Neural cell (in vitro differentiated cells): ENCODE data around the gene ADARB2. TPM values are rescaled to one million over a fixed set of nuclear protein-coding genes. Genes with fewer than 3 reads are reported as not detected.

ENCODE experiments used
- H2AFZ ChIP-seq: fragments of 200-600, 300-800 bp; sonication (generic), shearing (Covaris generic); 2 replicates; pipeline ENCODE4 v1.6.0; 2014; ENCODE audit warnings: low read depth, mild to moderate bottlenecking, antibody characterized with exemption, low read length, moderate library complexity
- H3F3A ChIP-seq: fragments of 200-600 bp; shearing (Covaris generic); 2 replicates; pipeline ENCODE4 v1.6.1; 2016; ENCODE audit warnings: mild to moderate bottlenecking, moderate library complexity, mixed read lengths, antibody characterized with exemption, low read length; ENCODE audit not compliant: insufficient read depth, poor library complexity, severe bottlenecking
- H3K27ac ChIP-seq: fragments of 200-600, 300-800 bp; sonication (generic), shearing (Covaris generic); 2 replicates; pipeline ENCODE4 v1.5.1; 2014; ENCODE audit warnings: mild to moderate bottlenecking, low read length, moderate library complexity
- H3K27me3 ChIP-seq: fragments of 300-800, 200-600 bp; sonication (generic), shearing (Covaris generic); 2 replicates; pipeline ENCODE4 v1.6.0; 2014; ENCODE audit warnings: mild to moderate bottlenecking, low read depth, low read length, moderate library complexity; ENCODE audit not compliant: insufficient read depth
- H3K36me3 ChIP-seq: fragments of 300-800, 200-600 bp; sonication (generic), shearing (Covaris generic); 2 replicates; pipeline ENCODE4 v1.5.1; 2014; ENCODE audit warnings: mild to moderate bottlenecking, antibody characterized with exemption, low read length, moderate library complexity; ENCODE audit not compliant: insufficient read depth
- H3K4me2 ChIP-seq: fragments of 300-800, 200-600 bp; sonication (generic), shearing (Covaris generic); 2 replicates; pipeline ENCODE4 v1.6.0; 2014; ENCODE audit warnings: mild to moderate bottlenecking, low read length
- H3K4me3 ChIP-seq: fragments of 300-800, 200-600 bp; sonication (generic), shearing (Covaris generic); 2 replicates; pipeline ENCODE4 v1.5.1; 2014; ENCODE audit warnings: mild to moderate bottlenecking, low read length, moderate library complexity
- H3K79me2 ChIP-seq: fragments of 200-600 bp; shearing (Covaris generic); replicated peaks from 2 replicates; pipeline ENCODE4 v1.6.0; 2014; ENCODE audit warnings: mild to moderate bottlenecking, low read length, moderate library complexity; ENCODE audit not compliant: insufficient read depth
- H3K9ac ChIP-seq: fragments of 300-800, 200-600 bp; sonication (generic), shearing (Covaris generic); 2 replicates; pipeline ENCODE4 v1.6.1; 2016; ENCODE audit warnings: mild to moderate bottlenecking, low read length, mixed read lengths
- H3K9me2 ChIP-seq: fragments of 200-600 bp; shearing (Covaris generic); 2 replicates; pipeline ENCODE4 v1.6.1; 2016; ENCODE audit warnings: mild to moderate bottlenecking, low read length, mixed read lengths; ENCODE audit not compliant: insufficient read depth
- H3K9me3 ChIP-seq: fragments of 200-600, 300-800 bp; sonication (generic), shearing (Covaris generic); 2 replicates; pipeline ENCODE4 v1.6.1; 2016; ENCODE audit warnings: mild to moderate bottlenecking, mixed run types, low read length, moderate library complexity, mixed read lengths
- H4K20me1 ChIP-seq: fragments of 200-600 bp; shearing (Covaris generic); 2 replicates; pipeline ENCODE4 v1.6.1; 2016; ENCODE audit warnings: mild to moderate bottlenecking, mixed run types; ENCODE audit not compliant: insufficient read depth
- CTCF ChIP-seq: fragments of 450-650 bp; IDR thresholded peaks from 2 replicates; pipeline ENCODE4 v1.5.1; 2014; ENCODE audit warnings: antibody characterized with exemption, mild to moderate bottlenecking, moderate library complexity; ENCODE audit not compliant: poor library complexity, severe bottlenecking
- EP300 ChIP-seq: fragments of 450-650 bp; conservative IDR thresholded peaks from 2 replicates; pipeline ENCODE4 v1.6.1; 2014; ENCODE audit warnings: antibody characterized with exemption, mild to moderate bottlenecking, moderate library complexity; ENCODE audit not compliant: poor library complexity, severe bottlenecking
- EZH2 ChIP-seq: fragments of 200-600, 300-800 bp; shearing (Covaris generic), sonication (generic); IDR thresholded peaks from 2 replicates; pipeline ENCODE4 v1.6.1; 2014; ENCODE audit warnings: antibody characterized with exemption, low read length, borderline replicate concordance, mild to moderate bottlenecking; ENCODE audit not compliant: insufficient read depth, poor library complexity, severe bottlenecking
- MXI1 ChIP-seq: fragments of 450-650 bp; conservative IDR thresholded peaks from 2 replicates; pipeline ENCODE4 v1.6.1; 2014; ENCODE audit warnings: antibody characterized with exemption, mild to moderate bottlenecking; ENCODE audit not compliant: poor library complexity, severe bottlenecking
- POLR2AphosphoS5 ChIP-seq: IDR thresholded peaks from 2 replicates; pipeline ENCODE4 v1.6.1; 2012
- RAD21 ChIP-seq: fragments of 450-650 bp; conservative IDR thresholded peaks from 2 replicates; pipeline ENCODE4 v1.6.1; 2014; ENCODE audit warnings: antibody characterized with exemption, mild to moderate bottlenecking, moderate library complexity
- REST ChIP-seq: IDR thresholded peaks from 2 replicates; pipeline ENCODE4 v1.6.1; 2012; ENCODE audit warnings: borderline replicate concordance
- SMC3 ChIP-seq: fragments of 450-650 bp; conservative IDR thresholded peaks from 2 replicates; pipeline ENCODE4 v1.6.1; 2014; ENCODE audit warnings: antibody characterized with exemption, mild to moderate bottlenecking, moderate library complexity; ENCODE audit not compliant: poor library complexity
- TAF1 ChIP-seq: IDR thresholded peaks from 2 replicates; pipeline ENCODE4 v1.6.1; 2012; ENCODE audit warnings: low read depth
- polyA plus RNA-seq: library from polyadenylated mRNA; depleted of rRNA; stranded (reverse); fragments of >200 nt; gene quantifications from 2 replicates; pipeline ENCODE4 v1.2.3, GENCODE V29; 2014

The ADARB2 gene
- polyA plus RNA-seq, 1 donor from 2014 or later: 3.6 TPM

- Histone ChIP-seq H3F3A (no peaks in the 10 kb centered on the region), H3K9ac (no peak overlapping the region), H3K27ac (no peak overlapping the region)
Observed at GRCh38 chr10:1183033-1183396, 554.3 kb downstream of the ADARB2 start.

DNA sequence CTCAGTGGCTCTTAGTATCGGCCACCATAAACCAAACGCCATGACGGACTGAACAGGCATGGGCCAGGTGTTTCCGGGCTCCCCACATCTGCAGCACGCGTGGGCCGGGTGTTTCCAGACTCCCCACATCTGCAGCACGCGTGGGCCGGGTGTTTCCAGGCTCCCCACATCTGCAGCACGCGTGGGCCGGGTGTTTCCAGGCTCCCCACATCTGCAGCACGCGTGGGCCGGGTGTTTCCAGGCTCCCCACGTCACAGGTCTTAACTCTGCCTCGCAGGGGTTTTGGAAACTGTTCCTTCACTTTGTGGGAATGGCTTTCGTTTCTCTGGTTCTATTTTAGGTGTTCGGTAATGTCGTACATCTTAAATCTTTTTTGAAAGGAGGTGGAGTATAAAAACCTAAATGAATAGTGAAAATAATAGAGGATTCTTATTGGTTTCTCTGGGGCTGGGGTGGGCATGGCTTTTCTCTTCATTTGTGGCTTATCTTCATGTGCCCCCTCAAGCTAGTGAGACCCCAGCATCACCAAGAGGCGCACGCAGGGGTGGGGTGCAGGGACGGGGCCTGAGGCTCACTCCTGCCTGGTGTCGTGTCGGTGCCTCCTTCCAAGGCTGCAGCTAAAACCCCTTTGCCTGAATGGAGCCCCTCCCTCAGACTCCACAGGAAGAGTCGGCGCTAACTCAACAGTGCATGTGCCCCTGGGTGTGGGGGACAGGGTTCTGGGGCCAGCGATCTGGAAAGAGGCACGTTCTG is 554.9 kb downstream of the ADARB2 start:
- no peak overlapping the region for H3K4me2 ChIP-seq
- H3K36me3 ChIP-seq: no peaks in the 10 kb centered on the region
- H3K9ac ChIP-seq: no peak overlapping the region
- H3K9me2 ChIP-seq: no peaks in the 10 kb centered on the region
- no peaks in the 10 kb centered on the region for H3K79me2 ChIP-seq
- no peaks in the 10 kb centered on the region for H4K20me1 ChIP-seq
- no peak overlapping the region for H2AFZ ChIP-seq
- H3K27ac ChIP-seq: no peak overlapping the region
- H3F3A ChIP-seq: no peaks in the 10 kb centered on the region
- H3K27me3 ChIP-seq: no peaks in the 10 kb centered on the region
- H3K4me3 ChIP-seq: no peak overlapping the region
- H3K9me3 ChIP-seq: no peaks in the 10 kb centered on the region
- TF ChIP-seq REST (no peak), SMC3 (no peak), POLR2AphosphoS5 (no peak), CTCF (no peak)

More at GRCh38 chr10:1183033-1183396, 554.3 kb downstream of the ADARB2 start:
- H4K20me1 ChIP-seq: no peaks in the 10 kb centered on the region
- H3K79me2 ChIP-seq: no peaks in the 10 kb centered on the region
- H3K9me2 ChIP-seq: no peaks in the 10 kb centered on the region
- no peak overlapping the region for H2AFZ ChIP-seq
- H3K36me3 ChIP-seq: no peaks in the 10 kb centered on the region
- H3K4me3 ChIP-seq: no peak overlapping the region
- no peak overlapping the region for H3K4me2 ChIP-seq
- no peaks in the 10 kb centered on the region for H3K9me3 ChIP-seq
- TF ChIP-seq SMC3 (no peak), RAD21 (no peak), CTCF (no peak), POLR2AphosphoS5 (no peak), REST (no peak), MXI1 (no peak), EZH2 (no peak), EP300 (no peak), TAF1 (no peak)
- H3K27me3 ChIP-seq: no peaks in the 10 kb centered on the region
